Transverse colon (tissue), 4 donors: ENCODE data around the gene YDJC. TPM values are rescaled to one million over a fixed set of nuclear protein-coding genes. Genes with fewer than 3 reads are reported as not detected.
"Not testable (repeated sequence)": the region's sequence is repeated elsewhere in the genome, so short reads cannot be mapped to it uniquely, and the experiment has no call there.

Experiments
- DNase-seq: peaks from one replicate; pipeline ENCODE4 v3.0.0-alpha.2; 2019
- H3K27ac ChIP-seq, 4 donors: fragments of 200-600 bp; sonication (generic); 2 replicates each; pipeline ENCODE4 v1.5.1; 2016 to 2018; ENCODE audit warnings: inconsistent platforms in 4 of 4
- H3K27me3 ChIP-seq: fragments of 200-600 bp; sonication (generic); 2 replicates; pipeline ENCODE4 v1.5.1; 2017; ENCODE audit warnings: inconsistent platforms
- H3K36me3 ChIP-seq, 4 donors: fragments of 200-600 bp; sonication (generic); 2 replicates each; pipeline ENCODE4 v1.5.1; 2017 to 2019; ENCODE audit warnings: inconsistent platforms in 4 of 4
- H3K4me1 ChIP-seq, 4 donors: fragments of 200-600 bp; sonication (generic); 2 replicates each; pipeline ENCODE4 v1.5.1; 2017 to 2020; ENCODE audit warnings: inconsistent platforms in 4 of 4
- H3K4me3 ChIP-seq, 4 donors: fragments of 200-600 bp; sonication (generic); 1 replicate in 1 of 4; 2 replicates in 3 of 4; pipeline versions ENCODE4 v1.5.1 to v1.6.1; 2017 to 2019; ENCODE audit warnings: inconsistent platforms in 4 of 4
- H3K9me3 ChIP-seq, 2 donors: fragments of 200-600 bp; sonication (generic); 2 replicates each; pipeline ENCODE4 v1.5.1; 2017 to 2019; ENCODE audit warnings: inconsistent platforms in 2 of 2
- EP300 ChIP-seq: sonication (generic); formaldehyde crosslinking; IDR thresholded peaks from one replicate; pipeline ENCODE4 v1.6.1; 2017; ENCODE audit warnings: antibody characterized with exemption, low read depth
- POLR2A ChIP-seq: fragments of 450-650 bp; IDR thresholded peaks from one replicate; pipeline ENCODE4 v1.6.1; 2016; ENCODE audit warnings: antibody characterized with exemption, mild to moderate bottlenecking, moderate library complexity
- POLR2AphosphoS5 ChIP-seq, 3 donors: sonication (generic); formaldehyde crosslinking; IDR thresholded peaks; one replicate each; pipeline ENCODE4 v1.6.1; 2016; ENCODE audit warnings: antibody characterized with exemption in 3 of 3
- WGBS, 2 donors: methylation state at CpG; one replicate each; pipeline ENCODE4 v1.1.5; 2018; ENCODE audit warnings: low coverage in 1 of 2; 5-methylcytosine and 5-hydroxymethylcytosine counted together
- in situ Hi-C, 4 donors: fragments of 200-750 bp; cut with MboI; loops; one replicate each; pipeline versions ENCODE4 v1.15.0 to v1.15.1; 2017; ENCODE audit warnings: low sequenced_read_pairs in 3 of 4, low pct_ligation_motif_present in 1 of 4, low pct_unique_long_range_greater_than_20kb in 1 of 4
- intact Hi-C: fragments of 100-400 bp; cut with DNase I; formaldehyde crosslinking; loops from one replicate; pipeline ENCODE4 v1.15.1; 2023; ENCODE audit warnings: low total_unique reads
- total RNA-seq, 4 donors: library from RNA; depleted of rRNA; stranded (reverse); fragments of >200 nt; gene quantifications; one replicate each; pipeline ENCODE4 v1.1.0, GENCODE V29; 2016
- TF ChIP-seq, protein P1 (sequence below), 5 experiments: fragments of 200-600 bp in 3 of 5; fragments of 450-650 bp in 2 of 5; sonication (generic) in 3 of 5; IDR thresholded peaks; 1 replicate in 2 of 5; 2 replicates in 3 of 5; pipeline ENCODE4 v1.5.1; 2016 to 2017; ENCODE audit warnings: antibody characterized with exemption in 5 of 5, inconsistent platforms in 3 of 5, mild to moderate bottlenecking in 2 of 5, moderate library complexity in 1 of 5

Gene YDJC
- total RNA-seq, 4 donors from 2014 or later: 43.3 to 112 (median 69.5) TPM

DNA sequence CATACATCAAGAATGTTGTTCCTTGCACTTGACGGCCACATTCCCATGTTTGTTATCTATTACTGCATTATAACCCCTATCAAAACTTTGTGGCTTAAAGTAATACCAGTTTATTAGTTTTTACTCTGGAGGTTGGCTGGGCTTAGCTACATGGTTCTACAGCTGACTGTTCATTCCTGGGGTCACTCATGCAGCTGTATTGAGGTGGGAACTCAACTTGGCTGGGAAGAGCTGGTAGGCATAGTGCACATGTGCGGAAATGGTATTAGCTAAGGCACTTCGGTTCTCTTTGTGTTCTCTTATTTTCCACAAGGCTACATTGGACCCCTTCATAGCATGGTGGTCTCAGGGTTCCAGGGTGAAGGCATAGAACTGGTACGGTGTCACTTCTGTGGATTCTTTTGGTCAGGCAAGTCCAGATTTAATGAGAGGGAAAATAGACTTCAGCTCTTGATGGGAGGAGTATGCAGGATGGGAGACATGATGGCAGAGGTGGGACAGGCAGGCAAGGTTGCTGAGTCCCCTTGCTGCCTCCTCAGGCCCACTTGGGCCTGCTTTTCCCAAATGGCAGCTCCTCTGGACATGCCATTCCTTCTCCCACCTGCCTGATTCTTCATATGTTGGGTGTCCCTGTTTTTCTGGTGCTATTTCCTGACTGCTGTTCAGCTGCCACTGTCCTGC is 16.1 kb downstream of the YDJC start:
- in situ Hi-C loops (no loop called here), intact Hi-C loops (no loop called here)
- no peaks in the 10 kb centered on the region for H3K27me3 ChIP-seq
- H3K27ac ChIP-seq: no peak overlapping the region
- no peak overlapping the region for H3K4me3 ChIP-seq
- no peak for DNase-seq
- peaks cover 0 to 6% (median 0%) of the 10 kb centered on the region in 4 donors for H3K4me1 ChIP-seq
- TF ChIP-seq EP300 (no peak), POLR2A (no peak), POLR2AphosphoS5 (IDR thresholded peaks at IDR 0.05) (no peak)
- TF ChIP-seq, protein P1, sequence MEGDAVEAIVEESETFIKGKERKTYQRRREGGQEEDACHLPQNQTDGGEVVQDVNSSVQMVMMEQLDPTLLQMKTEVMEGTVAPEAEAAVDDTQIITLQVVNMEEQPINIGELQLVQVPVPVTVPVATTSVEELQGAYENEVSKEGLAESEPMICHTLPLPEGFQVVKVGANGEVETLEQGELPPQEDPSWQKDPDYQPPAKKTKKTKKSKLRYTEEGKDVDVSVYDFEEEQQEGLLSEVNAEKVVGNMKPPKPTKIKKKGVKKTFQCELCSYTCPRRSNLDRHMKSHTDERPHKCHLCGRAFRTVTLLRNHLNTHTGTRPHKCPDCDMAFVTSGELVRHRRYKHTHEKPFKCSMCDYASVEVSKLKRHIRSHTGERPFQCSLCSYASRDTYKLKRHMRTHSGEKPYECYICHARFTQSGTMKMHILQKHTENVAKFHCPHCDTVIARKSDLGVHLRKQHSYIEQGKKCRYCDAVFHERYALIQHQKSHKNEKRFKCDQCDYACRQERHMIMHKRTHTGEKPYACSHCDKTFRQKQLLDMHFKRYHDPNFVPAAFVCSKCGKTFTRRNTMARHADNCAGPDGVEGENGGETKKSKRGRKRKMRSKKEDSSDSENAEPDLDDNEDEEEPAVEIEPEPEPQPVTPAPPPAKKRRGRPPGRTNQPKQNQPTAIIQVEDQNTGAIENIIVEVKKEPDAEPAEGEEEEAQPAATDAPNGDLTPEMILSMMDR (IDR thresholded peaks at IDR 0.05): no peak
- 96 to 100% methylated on average over 3 to 4 of the region's 4 CpGs for WGBS, 2 donors
- H3K36me3 ChIP-seq: peaks cover 0 to 24% (median 5%) of the 10 kb centered on the region in 4 donors
- no peaks in the 10 kb centered on the region for H3K9me3 ChIP-seq

DNA sequence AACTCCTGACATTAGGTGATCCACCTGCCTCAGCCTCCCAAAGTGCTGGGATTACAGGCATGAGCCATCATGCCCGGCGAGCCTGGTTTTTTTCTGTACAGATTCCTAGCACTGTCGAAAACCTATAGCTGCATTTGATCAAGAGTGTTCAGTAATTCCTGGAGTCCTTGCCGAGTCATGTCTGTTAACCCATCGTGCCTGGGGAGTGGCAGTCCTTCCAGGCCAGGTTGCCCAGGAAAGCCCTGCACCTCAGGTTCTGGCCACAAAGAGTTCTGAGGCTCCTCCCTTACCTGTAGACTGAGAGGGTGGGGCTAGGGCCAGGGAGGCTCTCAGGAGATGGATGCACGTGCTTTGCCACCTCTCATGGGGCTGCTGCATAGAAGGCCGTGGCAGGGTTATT is 17.0 kb downstream of the YDJC start:
- intact Hi-C loops (no loop called here), in situ Hi-C loops (no loop called here)
- no peaks in the 10 kb centered on the region for H3K9me3 ChIP-seq
- H3K27ac ChIP-seq: no peak overlapping the region
- H3K4me3 ChIP-seq: no peak overlapping the region
- WGBS, 2 donors: 83% methylated on average over 7 of the region's 7 CpGs; no CpG with 5 or more reads in 1 of the 2 donors
- peak; percentile 22 for DNase-seq
- no peaks in the 10 kb centered on the region for H3K27me3 ChIP-seq
- peaks cover 0 to 21% (median 5%) of the 10 kb centered on the region in 4 donors for H3K36me3 ChIP-seq
- TF ChIP-seq POLR2AphosphoS5 (IDR thresholded peaks at IDR 0.05) (no peak), POLR2A (no peak), EP300 (no peak)
- TF ChIP-seq, protein P1 (IDR thresholded peaks at IDR 0.05): no peak
- H3K4me1 ChIP-seq: peaks cover 0 to 6% (median 0%) of the 10 kb centered on the region in 4 donors

DNA sequence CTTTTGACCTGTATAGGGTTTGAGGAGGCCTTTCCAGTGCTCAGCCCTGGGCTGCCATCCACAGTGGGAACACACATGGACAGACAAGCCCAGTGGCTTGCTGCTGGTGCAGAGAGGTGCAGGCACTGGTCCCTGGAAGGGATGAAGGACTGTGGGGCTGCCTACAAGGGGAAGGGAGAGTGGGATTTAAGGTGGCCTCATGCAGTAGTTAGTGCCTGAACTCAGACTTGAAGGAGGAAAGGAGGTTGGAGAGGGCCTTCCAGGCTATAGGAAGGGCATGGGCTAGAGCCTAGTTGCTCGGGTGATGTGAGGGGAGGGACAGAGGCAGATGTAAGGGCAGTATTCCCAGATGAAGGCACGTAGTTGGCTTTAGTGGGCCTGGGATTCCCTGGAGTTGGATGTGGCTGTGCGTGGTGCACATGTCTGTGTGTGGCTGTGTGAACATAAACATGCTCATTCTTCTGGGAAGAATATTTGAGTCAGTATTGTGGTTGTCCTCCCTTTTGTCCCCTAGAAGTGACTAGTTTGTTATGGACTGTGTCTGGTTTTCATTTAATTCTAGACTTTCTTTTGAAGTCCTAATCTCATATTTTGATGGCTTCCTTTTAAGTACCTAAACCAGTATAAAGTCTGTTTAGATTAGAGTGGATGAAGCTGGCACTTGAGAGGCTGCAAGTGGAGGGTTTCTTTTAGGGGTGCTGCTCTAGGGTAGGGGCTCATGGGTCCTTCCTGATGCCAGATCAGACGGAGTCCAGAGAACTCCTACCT is 18.4 kb downstream of the YDJC start:
- Histone ChIP-seq H3K4me1 (peaks cover 0 to 10% (median 0%) of the 10 kb centered on the region in 4 donors), H3K9me3 (no peaks in the 10 kb centered on the region), H3K4me3 (no peak overlapping the region), H3K36me3 (peaks cover 0 to 21% (median 5%) of the 10 kb centered on the region in 4 donors), H3K27me3 (no peaks in the 10 kb centered on the region), H3K27ac (no peak overlapping the region)
- intact Hi-C loops: no loop called here
- TF ChIP-seq, protein P1 (IDR thresholded peaks at IDR 0.05): no peak
- TF ChIP-seq POLR2AphosphoS5 (IDR thresholded peaks at IDR 0.05) (no peak), POLR2A (no peak), EP300 (no peak)
- DNase-seq: no peak
- 82 to 94% methylated on average over 3 to 4 of the region's 4 CpGs for WGBS, 2 donors
- in situ Hi-C loops: no loop called here

DNA sequence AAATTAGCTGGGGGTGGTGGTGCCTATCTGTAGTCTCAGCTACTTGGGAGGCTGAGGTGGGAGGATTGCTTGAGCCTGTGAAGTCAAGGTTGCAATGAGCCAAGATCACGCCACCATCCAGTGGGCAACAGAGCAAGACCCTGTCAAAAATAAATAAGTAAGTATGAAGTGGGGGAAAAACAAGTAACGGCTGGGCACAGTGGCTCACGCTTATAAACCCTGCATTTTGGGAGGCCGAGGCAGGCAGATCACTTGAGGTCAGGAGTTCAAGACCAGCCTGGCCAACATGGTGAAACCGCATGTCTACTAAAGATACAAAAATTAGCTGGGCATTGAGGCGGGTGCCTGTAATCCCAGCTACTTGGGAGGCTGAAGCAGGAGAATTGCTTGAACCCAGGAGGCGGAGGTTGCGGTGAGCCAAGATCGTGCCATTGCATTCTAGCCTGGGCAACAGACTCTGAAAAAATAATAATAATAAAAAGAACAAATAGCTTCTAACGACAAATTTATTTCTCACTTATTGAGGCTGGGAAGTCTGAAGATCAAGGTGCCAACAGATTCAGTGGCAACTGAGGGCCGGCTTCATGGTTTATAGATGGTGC is 20.2 kb downstream of the YDJC start:
- intact Hi-C loops, in situ Hi-C loops, H3K27ac ChIP-seq, DNase-seq, H3K4me1 ChIP-seq, H3K27me3 ChIP-seq, H3K4me3 ChIP-seq, H3K9me3 ChIP-seq: not testable (repeated sequence)
- H3K36me3 ChIP-seq: peaks cover 0 to 21% (median 5%) of the 10 kb centered on the region in 4 donors
- 97 to 100% methylated on average over 3 to 11 of the region's 11 CpGs for WGBS, 2 donors
